GM12872 (cell line): ENCODE data around the gene URI1.

ENCODE experiments used
- TF ChIP-seq, protein P1 (sequence below): IDR thresholded peaks from 3 replicates; pipeline ENCODE4 v1.5.1; 2011; ENCODE audit warnings: low read depth, mild to moderate bottlenecking, low read length, moderate library complexity; ENCODE audit not compliant: insufficient read depth

URI1 gene

DNA sequence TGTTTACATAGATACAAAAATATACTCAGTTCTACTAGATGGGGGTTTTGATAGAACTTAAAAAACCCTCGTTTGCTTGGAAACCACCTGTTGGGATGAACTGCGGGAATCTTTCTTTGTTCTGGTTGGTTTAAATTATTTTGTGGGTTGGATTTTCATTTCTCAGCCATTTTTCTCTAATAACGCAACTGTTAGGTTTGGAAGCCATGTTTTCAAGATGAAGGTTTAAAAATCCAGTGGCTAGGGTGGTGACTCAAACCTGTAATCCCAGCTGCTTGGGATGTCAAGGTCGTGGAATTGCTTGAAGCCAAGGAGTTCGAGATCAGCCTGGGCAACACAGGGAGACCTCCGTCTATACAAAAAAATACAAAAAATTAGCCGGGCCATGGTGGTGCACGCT lies 1.6 kb downstream of the URI1 start:
- TF ChIP-seq, protein P1, sequence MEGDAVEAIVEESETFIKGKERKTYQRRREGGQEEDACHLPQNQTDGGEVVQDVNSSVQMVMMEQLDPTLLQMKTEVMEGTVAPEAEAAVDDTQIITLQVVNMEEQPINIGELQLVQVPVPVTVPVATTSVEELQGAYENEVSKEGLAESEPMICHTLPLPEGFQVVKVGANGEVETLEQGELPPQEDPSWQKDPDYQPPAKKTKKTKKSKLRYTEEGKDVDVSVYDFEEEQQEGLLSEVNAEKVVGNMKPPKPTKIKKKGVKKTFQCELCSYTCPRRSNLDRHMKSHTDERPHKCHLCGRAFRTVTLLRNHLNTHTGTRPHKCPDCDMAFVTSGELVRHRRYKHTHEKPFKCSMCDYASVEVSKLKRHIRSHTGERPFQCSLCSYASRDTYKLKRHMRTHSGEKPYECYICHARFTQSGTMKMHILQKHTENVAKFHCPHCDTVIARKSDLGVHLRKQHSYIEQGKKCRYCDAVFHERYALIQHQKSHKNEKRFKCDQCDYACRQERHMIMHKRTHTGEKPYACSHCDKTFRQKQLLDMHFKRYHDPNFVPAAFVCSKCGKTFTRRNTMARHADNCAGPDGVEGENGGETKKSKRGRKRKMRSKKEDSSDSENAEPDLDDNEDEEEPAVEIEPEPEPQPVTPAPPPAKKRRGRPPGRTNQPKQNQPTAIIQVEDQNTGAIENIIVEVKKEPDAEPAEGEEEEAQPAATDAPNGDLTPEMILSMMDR, result no peak

DNA sequence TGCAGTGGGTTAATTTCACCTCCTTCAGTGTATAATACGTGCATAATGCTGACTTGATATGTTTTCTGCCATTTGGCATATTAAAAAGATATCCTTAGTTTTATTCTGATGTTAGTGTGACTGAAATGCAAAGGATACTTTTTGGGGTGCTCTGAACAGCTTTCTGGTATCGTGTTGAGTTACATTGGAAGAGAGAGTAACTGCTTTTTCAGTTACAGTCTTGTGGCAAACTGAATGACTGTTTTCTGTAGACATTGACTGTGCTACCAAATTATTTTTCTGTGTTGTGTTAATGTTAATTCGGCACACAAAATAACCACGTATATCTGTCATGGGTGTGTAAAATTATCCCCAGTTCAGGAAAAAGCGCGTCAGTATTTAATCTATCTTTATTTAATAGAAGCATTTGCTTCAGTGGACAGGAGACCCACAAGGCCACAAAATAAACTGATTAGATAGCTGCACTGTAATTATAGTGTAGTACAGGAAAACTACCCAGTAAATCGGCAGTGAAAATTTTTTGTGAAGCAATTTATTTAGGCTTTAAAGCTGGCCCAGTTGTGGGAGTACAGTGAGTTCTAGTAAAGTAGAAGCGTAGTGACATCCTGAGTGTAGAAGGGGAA lies 2.5 kb downstream of the URI1 start:
- TF ChIP-seq, protein P1, result no peak

DNA sequence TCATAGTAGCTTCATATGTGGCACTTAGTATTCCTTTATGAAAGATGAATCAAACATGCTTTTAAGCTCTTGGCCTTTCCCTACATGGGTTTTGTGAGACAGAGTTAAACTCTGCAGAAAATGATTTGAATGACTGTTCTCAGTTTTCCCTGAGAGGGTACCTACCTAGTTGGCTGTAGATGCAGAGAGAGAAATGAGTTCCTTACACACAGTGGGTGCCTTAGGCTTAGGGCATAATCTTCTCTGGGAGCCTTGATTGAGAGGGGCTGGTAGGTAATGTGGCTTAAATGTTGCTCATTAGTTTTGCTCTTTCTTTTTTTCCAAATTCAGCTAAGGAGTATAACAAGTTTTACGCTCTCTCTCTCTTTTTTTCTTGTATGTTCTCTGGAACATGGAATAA lies 3.0 kb downstream of the URI1 start:
- TF ChIP-seq, protein P1, result no peak

DNA sequence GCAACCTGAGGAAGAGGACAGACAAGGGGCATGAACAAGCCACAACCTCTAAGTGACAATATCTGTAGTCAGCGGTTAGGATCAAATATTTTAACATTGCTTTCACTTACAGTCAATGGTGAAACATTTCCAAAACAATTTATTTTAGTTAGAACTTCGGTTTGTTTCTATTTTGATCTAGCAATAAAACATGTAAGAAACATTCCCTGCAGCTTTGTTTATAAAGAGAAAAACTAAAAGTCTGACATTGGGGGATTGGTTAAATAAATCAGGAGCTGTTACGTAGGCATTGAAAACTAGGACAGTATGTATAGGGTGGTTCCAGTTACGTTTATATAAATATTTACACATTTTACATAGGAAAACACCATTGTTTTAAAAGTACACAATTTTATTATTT lies 3.4 kb downstream of the URI1 start:
- TF ChIP-seq, protein P1, result no peak

DNA sequence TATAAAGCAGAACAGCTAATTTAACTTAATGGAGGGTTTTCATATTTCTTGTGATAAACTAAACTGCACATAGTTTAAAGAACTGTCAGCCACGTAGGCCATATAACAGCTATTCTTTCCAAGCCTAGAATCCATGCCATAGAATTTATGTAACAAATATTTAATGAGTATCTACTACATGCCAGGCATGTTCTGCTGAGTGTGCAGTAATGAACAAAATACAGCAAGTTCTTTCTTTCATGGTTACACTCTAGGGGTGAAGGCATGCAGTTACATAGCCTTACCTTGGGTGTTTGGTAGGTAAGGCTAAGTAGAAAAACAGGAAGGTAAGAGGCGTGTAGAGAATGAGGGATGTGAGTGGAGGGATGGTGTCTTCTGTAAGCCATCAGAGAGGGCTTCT lies 4.6 kb downstream of the URI1 start:
- TF ChIP-seq, protein P1, result no peak

DNA sequence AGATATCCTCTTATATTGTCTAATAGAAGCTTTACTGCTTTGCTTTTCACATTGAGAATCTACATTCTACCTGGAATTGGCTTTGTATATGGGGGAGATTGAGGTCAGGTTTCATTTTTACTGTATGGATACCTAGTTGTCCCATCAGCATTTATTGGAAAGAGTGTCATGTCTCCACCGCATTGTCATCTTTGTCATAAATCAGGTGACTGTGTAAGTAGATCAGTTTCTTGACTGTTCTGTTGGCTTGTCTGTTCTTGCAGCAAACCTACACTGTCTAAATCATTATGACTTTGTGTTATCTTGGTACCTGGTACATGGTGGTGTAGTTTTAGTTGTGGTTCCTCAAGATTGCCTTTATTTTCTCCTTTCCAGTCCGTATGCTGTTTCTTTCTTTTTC lies 5.8 kb downstream of the URI1 start:
- TF ChIP-seq, protein P1, result no peak

DNA sequence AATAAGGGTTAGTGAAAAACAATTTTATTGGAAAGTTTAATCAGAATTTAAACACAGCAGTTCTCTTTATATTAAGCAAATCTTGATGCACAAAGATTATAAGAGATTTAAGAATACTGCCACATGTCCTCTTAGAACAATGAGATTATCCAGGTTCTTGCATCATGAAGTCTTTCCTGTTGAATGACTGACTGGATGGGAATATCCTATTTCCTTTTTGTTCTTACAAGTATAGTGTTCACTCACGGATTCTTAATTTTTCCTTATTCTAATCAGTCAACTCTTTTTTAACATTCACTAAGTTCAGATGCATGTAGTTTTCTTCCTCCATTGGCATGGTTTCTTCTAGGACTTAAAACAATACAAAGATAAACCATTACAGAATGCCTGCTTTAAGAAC lies 10.1 kb downstream of the URI1 start:
- TF ChIP-seq, protein P1, result no peak

DNA sequence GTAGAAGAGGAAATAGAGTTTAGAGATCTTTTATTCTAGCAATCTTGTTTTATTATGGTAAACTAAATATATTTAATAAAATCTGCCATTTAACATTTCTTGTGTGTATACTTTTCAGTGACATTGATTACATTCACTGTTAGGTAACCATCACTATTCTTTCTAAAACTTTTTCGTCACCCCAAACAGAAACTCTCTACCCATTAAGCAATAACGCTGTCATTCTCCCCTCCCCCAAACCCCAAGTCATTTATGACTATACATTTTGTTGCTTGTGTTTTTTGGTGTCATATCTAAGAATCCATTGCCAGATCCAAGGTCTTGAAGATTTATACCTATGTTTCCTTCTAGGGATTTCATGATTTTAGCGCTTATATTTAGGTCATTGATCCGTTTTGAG lies 10.6 kb downstream of the URI1 start:
- TF ChIP-seq, protein P1, result no peak
